ENCODE data around the gene ACRV1.

The ACRV1 gene

DNA sequence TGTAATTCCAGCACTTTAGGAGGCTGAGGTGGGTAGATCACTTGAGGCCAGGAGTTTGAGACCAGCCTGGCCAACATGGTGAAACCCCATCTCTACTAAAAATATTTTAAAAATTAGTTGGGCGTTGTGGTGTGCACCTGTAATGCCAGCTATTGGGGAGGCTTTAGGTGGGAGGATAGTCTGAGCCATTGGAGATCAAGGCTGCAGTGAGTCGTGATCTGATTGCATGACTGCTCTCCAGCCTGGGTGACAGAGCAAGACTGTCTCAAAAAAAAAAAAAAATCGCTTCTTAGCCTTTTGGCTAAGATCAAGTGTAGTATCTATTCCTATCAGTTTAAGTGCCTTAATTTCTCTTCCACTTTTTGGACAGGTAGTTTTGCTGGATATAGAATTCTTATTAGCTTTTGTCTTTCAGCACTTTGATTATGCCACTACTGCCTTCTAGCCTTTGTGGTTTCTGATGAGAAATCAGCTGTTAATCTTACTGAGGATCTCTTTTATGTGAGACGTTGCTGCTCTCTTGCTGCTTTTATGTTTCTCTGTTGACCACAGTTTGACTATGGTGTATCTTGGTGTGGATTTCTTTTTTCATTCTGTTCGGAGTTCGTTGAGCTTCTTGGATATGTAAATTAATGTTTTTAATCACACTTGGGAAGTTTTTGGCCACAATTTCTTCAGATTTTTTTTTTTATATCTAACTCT is 31.0 kb downstream of the ACRV1 start:
- Histone ChIP-seq H3F3A (ENCODE audit: insufficient read depth, low read length) (no peaks in the 10 kb centered on the region), H3K9me3 (replicated peaks; ENCODE audit: insufficient read depth, low read length) (no peaks in the 10 kb centered on the region), H3K79me2 (ENCODE audit: low read length) (peaks cover 49% of the 10 kb centered on the region), H4K20me1 (ENCODE audit: insufficient read depth, low read length) (no peaks in the 10 kb centered on the region), H3K9ac (ENCODE audit: low read length) (no peak overlapping the region), H3K4me1 (ENCODE audit: low read length) (no peaks in the 10 kb centered on the region), H3K4me3 (ENCODE audit: low read length) (no peak overlapping the region), H3K9me2 (replicated peaks; ENCODE audit: insufficient read depth, low read length) (no peaks in the 10 kb centered on the region), H3K27ac (ENCODE audit: low read length) (no peak overlapping the region), H3K4me2 (ENCODE audit: low read depth, low read length) (no peak overlapping the region), H2AFZ (ENCODE audit: low read length) (no peak overlapping the region), H3K27me3 (replicated peaks; ENCODE audit: insufficient read depth, low read length) (no peaks in the 10 kb centered on the region), H3K36me3 (replicated peaks; ENCODE audit: insufficient read depth, low read length) (peaks cover 6% of the 10 kb centered on the region; the same call in 1 of the 2 replicates)
- no peak for DNase-seq
- TF ChIP-seq EZH2 (optimal IDR thresholded peaks at IDR 0.05; ENCODE audit: low read depth, low read length) (no peak), EZH2phosphoT487 (IDR thresholded peaks at IDR 0.05; ENCODE audit: low read length) (no peak)
- TF ChIP-seq, protein P1, sequence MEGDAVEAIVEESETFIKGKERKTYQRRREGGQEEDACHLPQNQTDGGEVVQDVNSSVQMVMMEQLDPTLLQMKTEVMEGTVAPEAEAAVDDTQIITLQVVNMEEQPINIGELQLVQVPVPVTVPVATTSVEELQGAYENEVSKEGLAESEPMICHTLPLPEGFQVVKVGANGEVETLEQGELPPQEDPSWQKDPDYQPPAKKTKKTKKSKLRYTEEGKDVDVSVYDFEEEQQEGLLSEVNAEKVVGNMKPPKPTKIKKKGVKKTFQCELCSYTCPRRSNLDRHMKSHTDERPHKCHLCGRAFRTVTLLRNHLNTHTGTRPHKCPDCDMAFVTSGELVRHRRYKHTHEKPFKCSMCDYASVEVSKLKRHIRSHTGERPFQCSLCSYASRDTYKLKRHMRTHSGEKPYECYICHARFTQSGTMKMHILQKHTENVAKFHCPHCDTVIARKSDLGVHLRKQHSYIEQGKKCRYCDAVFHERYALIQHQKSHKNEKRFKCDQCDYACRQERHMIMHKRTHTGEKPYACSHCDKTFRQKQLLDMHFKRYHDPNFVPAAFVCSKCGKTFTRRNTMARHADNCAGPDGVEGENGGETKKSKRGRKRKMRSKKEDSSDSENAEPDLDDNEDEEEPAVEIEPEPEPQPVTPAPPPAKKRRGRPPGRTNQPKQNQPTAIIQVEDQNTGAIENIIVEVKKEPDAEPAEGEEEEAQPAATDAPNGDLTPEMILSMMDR (IDR thresholded peaks at IDR 0.05; ENCODE audit: low read length) = no peak

GRCh38 chr11:125645871-125646270 is 34.8 kb downstream of the ACRV1 start:
- TF ChIP-seq EZH2phosphoT487 (IDR thresholded peaks at IDR 0.05; ENCODE audit: low read length) (no peak), EZH2 (optimal IDR thresholded peaks at IDR 0.05; ENCODE audit: low read depth, low read length) (no peak)
- TF ChIP-seq, protein P1 (IDR thresholded peaks at IDR 0.05; ENCODE audit: low read length) = no peak
- H3K9ac ChIP-seq (ENCODE audit: low read length) = no peak overlapping the region
- H3K4me3 ChIP-seq (ENCODE audit: low read length) = no peak overlapping the region
- no peaks in the 10 kb centered on the region for H3K9me3 ChIP-seq (replicated peaks; ENCODE audit: insufficient read depth, low read length)
- H3K36me3 ChIP-seq (replicated peaks; ENCODE audit: insufficient read depth, low read length) = peaks cover 14% of the 10 kb centered on the region
- H3F3A ChIP-seq (ENCODE audit: insufficient read depth, low read length) = peaks cover 9% of the 10 kb centered on the region; the same call in 1 of the 2 replicates
- H4K20me1 ChIP-seq (ENCODE audit: insufficient read depth, low read length) = no peaks in the 10 kb centered on the region
- peaks cover 39% of the 10 kb centered on the region for H3K79me2 ChIP-seq (ENCODE audit: low read length)
- no peak overlapping the region for H2AFZ ChIP-seq (ENCODE audit: low read length)
- H3K9me2 ChIP-seq (replicated peaks; ENCODE audit: insufficient read depth, low read length) = no peaks in the 10 kb centered on the region
- DNase-seq = no peak
- H3K4me1 ChIP-seq (ENCODE audit: low read length) = no peaks in the 10 kb centered on the region
- H3K27me3 ChIP-seq (replicated peaks; ENCODE audit: insufficient read depth, low read length) = no peaks in the 10 kb centered on the region
- no peak overlapping the region for H3K4me2 ChIP-seq (ENCODE audit: low read depth, low read length)
- no peak overlapping the region for H3K27ac ChIP-seq (ENCODE audit: low read length)

DNA sequence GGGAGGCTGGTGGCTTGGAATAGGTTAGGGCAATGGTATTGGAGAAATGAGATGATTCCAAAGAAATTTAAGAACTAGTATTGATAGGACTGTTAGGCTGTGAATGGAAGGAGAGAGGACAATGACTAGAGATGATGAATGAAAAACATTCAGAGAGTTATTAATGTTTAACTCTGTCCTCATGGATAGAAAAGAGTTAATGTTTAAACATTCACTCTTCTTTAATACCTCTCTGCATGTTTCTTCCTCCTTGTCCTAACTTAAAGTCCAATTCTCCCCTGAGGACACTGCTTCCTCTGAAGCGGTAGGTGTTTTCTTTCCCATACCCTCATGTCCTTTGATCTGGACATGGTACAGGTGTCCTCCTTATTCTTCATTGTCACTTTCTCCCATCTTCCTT is 42.3 kb downstream of the ACRV1 start:
- peaks cover 21% of the 10 kb centered on the region for H3K79me2 ChIP-seq (ENCODE audit: low read length)
- 0 out of 2 replicates have a peak, but pooled peaks cover under 1% of the 10 kb centered on the region for H3F3A ChIP-seq (ENCODE audit: insufficient read depth, low read length)
- H3K4me1 ChIP-seq (ENCODE audit: low read length) = no peaks in the 10 kb centered on the region
- H2AFZ ChIP-seq (ENCODE audit: low read length) = no peak overlapping the region
- no peak overlapping the region for H3K27ac ChIP-seq (ENCODE audit: low read length)
- H3K27me3 ChIP-seq (replicated peaks; ENCODE audit: insufficient read depth, low read length) = no peaks in the 10 kb centered on the region
- no peaks in the 10 kb centered on the region; the same call in 1 of the 2 replicates for H4K20me1 ChIP-seq (ENCODE audit: insufficient read depth, low read length)
- H3K36me3 ChIP-seq (replicated peaks; ENCODE audit: insufficient read depth, low read length) = peaks cover 38% of the 10 kb centered on the region
- H3K9me2 ChIP-seq (replicated peaks; ENCODE audit: insufficient read depth, low read length) = no peaks in the 10 kb centered on the region
- TF ChIP-seq EZH2phosphoT487 (IDR thresholded peaks at IDR 0.05; ENCODE audit: low read length) (no peak), EZH2 (optimal IDR thresholded peaks at IDR 0.05; ENCODE audit: low read depth, low read length) (no peak)
- TF ChIP-seq, protein P1 (IDR thresholded peaks at IDR 0.05; ENCODE audit: low read length) = no peak
- no peak overlapping the region for H3K4me2 ChIP-seq (ENCODE audit: low read depth, low read length)
- H3K4me3 ChIP-seq (ENCODE audit: low read length) = no peak overlapping the region
- DNase-seq = no peak
- no peak overlapping the region for H3K9ac ChIP-seq (ENCODE audit: low read length)
- no peaks in the 10 kb centered on the region for H3K9me3 ChIP-seq (replicated peaks; ENCODE audit: insufficient read depth, low read length)

Data from MM.1S (cell line).